GM19023 (cell line): Measurements from ENCODE around the gene ITGA11.

Experiments used
- ATAC-seq: cut with Tn5 transposase; IDR thresholded peaks from one replicate; pipeline ENCODE4 v1.9.1; 2021; ENCODE audit warnings: mild to moderate bottlenecking, moderate library complexity; ENCODE audit not compliant: unreplicated experiment

ITGA11 gene

DNA sequence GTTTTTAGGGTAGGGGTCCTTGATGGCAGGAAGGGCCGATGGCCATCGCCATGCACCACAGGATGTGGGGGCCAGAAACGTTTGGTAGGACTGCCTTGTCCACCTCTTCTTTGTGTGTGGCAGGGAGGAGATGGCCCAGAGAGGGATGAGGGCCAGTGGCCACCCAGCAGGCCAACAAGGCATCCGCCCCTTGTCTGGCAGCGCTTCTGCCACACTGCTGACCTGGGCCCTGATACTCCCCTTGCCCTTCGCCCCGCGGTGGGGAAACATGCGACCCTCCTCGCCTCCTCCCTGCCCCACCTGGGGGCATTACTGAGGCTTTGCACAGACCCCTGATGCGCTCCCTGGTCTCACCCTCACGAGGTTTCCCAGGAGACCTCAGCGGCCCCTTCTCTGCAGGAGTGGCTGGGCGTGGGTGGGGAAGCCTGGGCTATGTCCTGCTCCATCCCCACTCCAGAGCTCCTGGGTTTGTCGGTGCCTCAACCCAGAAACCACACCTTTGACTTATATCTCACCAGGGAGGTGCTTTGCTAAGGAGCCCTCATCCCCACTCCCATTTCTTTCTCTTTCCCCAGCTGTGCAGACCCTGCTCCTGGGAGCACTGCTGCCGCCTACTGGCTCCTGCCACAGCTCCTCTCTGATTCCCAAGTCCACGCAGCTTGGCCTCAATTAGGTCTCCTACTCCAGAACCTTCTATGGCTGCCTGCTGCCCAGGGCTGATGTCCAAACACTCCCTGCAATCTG lies 115.7 kb downstream of the ITGA11 start:
- ATAC-seq, result no peak

DNA sequence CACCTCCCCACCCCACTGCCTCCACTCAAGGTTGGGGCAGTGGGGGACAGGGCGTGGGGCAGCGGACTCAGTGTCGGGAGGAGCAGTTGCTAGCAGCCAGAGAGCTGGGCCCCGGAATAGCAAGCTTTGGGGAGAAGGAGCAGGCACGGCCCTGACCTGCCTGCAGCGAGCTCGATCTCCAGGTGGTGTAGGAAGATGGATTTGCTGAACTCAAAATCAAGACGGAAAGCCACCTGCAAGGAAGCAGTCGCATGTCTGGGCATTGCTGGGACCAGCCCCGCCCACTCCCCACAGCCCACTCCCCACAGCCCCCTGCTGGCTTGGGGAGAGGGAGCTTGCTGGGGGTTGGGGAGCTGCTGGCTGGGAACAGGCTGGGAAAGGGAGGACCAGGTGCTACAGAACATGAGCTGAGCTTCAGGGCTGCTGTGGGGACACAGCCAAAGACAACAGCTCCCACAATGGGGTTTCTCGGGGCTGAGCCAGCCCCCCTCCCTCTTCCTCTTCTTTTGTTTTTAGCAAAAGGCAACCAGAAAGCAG lies 116.4 kb downstream of the ITGA11 start:
- no peak for ATAC-seq

DNA sequence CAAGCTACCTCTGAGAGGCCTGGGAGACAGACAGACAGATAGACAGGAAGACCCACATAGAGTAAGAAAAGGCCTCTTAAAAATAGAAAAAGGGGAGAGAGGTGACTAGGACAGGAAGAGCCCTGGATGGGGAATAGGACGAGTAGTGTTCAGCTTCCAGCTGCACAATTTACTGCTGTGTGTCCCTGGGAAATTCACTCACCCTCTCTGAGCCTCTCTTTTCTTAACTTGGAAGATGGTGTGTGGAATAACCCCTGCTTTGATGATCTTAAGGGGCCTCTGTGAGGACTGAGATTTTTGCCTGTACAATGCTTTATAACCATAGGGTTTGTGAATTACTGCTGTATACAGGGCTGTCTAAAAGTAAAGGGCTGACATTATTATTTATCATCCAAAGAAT lies 116.9 kb downstream of the ITGA11 start:
- ATAC-seq, result no peak

DNA sequence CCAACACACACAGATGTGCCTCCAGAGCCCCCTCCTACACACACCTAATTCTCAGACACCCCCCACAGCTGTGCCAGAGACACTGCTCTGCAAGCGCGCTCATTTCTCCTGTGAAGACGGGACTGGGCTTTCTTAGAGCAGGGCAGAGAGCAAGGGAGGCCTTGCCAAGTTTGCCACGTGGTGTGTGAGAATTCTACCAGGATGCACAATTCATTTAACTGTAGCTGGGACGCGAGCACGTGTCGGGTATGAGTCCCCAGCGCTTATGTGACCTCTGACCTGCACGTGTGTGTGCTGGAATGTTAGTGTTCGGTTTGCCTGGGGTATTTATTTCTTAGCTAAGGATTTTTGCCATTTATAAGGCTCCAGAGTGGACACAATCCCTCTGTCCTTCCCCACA lies 117.4 kb downstream of the ITGA11 start:
- ATAC-seq, result no peak

DNA sequence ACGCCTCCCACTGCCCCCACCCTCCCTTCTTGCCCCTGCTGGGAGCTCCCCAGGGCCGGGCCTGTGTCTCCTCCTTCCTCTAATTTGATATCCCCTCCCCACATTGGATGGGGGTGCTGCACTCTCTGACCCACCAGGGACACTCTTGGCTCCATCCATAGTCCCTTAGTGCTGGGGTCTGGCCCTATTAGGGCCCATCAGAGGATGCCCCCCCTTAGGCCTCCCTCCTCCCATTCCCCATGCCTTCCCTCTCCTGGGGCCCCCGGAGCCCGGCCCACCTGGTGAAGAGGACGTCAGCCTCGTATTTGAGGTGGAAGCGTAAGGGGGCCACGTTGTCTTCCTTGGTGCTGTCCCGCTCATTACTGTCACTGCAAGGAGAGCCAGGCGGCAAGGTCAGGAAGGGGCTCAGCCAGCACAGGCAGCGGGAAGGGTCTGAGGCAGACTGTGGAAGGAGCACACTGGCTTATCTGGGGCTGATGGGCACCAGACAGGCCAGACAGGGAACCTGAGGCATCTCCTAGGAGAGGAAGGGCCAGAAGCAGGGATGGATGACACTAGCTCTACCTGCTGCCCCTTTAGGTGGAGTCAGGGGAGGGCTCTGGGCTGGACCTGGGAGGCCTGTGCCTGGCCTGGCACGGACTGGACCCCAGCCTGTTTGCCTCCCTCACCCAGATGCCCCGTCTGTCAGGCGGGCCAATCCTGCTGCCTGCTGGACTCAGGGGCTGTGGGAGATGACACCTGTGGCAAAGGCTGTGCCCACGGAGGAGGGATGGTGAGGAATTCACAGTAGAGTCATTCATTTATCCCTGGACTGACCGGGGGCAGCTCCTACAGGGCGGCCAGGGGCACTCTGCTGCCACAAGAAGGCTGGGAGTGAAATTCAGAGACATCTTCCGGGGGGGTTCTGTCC lies 118.2 kb downstream of the ITGA11 start:
- no peak for ATAC-seq

DNA sequence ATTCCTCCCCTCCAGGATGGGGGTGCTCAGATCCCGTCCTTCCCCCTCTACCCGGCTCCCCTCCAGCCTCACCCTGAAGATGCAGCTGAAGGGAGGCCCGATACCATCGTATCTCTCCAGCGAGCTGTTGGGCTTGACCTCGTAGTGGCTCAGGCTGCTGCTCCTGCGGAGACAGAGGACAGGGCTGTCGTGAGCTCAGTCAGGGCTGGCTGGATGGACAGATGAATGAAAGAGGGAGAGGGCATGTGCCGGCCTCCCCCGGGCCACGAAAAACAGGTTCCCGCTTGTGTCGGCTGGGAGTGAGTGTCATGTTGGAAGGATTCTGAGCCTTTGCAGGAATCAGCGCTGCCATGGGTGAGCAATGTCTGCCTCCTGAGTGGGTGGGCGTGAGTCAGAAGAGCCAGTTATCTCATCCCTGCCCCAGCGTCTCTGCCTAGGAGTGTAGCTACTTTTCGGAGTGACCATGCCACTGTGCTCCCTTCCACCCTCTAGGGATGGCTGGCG lies 119.2 kb downstream of the ITGA11 start:
- ATAC-seq, result no peak

DNA sequence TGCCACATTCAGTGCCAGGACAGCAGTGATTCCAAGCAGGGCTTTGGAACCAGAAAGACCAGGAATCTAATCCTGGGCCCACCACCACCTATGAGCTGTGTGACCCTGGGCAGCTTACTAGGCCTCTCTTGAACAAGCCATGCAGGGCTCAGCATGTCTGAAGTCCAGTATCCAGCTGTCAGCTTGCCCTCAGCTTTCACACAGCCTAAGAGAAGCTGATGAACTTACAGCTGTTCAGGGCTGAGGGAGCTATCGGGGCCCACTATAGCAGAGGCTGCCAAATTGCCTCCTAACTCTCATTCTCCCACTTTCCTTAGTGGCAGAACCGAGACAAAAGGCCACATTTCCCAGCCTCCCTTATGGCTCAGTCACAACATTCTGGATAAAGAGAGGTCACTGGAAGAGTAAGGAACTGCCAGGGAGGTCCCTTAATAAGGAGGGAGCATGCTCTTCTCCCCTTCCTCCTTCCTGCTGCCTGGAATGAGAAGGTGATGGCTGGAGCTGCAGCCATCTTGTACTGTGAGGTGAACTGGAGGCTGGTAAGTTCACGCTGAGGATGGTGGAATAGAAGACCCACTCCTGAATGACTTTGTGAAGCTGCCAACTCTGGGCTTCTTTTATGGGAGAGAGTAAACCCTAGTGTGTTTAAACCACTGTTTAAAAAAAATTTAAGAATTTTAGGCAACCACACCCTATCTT lies 120.0 kb downstream of the ITGA11 start:
- no peak for ATAC-seq

DNA sequence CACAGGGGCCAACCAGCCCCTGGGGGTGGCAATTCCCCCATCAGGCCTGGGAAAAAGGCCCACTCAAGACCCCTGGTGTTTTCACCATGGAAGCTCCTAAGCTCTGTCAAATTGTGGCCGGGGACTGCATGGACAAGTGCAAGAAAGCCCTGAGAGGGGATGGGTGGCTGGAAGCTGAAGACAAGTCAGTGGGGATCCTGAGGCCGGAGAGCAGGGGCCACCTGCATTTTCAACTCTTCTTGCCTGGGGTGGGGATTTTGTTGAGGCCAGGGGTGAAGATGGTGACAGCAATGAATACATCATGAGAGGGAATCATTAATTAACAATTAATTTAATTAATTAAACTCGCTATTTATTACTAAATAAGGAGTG lies 120.5 kb downstream of the ITGA11 start:
- no peak for ATAC-seq

DNA sequence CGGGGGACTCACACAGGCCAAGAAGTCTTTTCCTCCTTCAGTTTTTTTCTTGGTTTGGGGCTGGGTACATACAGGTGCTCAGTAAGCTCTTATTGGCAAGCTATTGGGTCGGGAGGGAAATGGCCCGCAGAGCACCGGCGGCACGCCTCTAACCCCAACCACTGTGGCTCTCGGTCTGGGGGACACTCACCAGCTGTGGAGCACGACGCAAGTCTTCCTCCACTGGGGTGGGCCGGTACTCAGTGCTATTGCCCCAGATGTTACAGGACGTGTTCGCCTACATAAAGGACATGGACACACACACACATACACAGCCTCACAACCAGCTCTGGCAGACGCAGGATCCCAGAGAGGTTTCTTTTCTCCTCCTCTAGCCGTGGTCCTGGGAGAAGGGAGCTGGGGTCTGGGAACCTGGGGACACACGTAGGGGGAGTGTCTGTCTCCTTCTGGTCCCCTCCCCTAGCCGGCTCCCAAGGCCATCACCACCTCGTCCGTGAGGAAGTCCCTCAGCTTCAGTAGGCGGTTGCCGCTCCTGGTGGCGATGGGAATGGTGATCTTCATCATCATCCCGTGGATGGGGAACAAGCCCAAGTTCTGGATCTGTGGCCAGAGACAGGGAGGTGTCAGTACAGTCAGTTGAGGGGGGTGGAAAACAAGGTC lies 121.0 kb downstream of the ITGA11 start:
- ATAC-seq, result no peak

DNA sequence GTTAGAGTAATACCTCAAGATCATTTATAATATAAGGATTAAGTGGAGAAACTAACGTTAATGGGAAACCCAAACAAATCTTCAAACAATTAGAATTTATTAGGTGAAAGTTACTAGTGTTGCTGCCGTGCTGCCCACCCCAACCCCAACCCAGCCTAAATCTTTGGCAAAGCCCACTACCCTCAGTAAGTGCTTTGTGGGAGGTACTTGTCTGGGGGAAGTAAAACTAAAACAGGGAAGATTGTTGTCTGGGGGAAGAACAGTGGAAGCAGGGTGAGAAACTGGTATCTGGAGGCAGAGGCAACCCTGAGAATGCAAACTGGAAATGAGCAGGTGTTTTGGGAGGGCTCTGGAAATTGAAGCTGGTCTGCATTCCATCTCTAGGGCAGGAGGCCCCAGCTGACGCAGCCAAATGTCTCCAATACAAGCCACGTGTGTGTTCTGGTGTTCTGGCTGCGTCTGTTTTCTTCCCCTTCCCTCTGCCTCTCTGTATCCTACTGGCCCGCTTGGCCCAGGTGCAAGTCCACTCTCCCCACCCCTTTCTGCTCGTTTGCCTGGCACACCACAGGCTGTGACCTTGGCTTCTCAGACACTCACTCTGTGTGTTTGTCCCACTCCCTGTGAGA lies 121.7 kb downstream of the ITGA11 start:
- no peak for ATAC-seq

DNA sequence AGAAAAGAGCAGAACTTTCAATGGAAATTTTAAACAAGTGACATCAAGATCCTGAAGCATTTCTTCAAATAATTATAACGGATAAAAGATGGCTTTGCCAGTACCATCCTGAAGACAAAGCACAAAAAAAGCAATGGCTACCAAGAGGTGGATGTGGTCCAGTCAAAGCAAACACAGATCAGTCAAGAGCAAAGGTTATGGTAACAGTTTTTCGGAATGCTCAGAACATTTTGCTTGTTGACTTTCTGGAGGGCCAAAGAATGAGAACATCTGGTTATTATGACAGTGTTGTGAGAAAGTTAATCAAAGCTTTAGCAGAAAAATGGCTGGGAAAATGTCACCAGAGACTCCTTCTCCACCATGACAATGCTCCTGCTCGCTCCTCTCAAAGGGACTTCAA lies 122.9 kb downstream of the ITGA11 start:
- ATAC-seq, result no peak

DNA sequence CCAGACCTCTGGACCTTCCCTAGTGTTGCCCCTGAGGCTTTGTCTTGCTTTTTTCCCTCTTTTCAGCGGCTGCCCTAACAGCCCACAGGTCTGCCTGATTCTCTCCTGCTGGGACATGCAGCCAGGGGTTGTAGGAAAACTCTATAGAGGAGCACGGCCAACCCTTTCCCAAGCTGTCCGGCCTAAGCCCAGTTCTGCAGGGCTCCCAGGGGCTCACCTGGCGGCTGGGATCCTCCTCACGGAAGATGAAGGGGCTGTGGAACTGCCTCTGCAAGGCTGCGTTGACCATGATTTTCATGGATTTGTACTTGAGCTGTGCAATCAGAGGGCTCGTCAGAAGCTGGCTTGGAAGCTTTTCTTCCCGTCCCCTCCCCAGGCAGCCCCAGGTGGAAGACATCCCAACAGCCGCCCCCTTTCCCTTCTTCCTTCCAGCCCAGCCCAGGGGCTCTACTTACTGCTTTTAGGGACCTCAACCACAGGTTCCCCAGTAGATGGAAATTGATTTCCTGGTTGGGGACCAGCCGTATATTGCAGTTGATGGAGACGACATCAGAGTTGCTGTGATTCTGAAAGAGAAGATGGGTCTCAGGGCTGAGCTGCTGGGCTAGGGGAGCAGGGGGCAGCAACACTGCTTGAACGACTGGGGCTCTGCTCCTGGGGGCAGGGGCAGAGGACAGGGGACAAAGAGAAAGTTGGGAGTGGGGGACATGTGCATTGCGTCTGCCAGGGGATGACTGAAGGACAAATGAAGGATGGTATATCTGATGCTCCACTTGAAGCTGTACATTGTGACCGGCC lies 124.6 kb downstream of the ITGA11 start:
- no peak for ATAC-seq

DNA sequence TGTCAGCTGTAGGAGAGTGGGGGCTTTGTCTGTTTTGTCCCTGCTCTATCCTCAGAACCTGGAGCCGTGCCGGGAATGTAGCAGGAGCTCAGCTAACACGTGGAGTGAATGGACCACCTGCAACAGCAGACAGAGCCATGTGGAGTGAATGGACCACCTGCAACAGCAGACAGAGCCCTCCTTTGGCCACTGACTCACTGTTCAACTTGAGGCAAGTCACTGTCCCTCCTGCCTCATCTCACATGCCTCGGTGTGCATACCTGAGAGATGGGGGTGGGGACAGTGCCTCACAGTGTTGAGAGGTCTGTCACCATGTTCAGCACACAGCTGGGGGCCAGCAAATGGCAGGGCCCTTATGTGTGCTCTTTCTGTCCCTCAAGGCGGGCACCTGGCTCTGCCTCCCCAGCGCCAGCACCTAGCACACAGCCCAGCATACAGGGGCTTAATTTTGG lies 126.5 kb downstream of the ITGA11 start:
- no peak for ATAC-seq

DNA sequence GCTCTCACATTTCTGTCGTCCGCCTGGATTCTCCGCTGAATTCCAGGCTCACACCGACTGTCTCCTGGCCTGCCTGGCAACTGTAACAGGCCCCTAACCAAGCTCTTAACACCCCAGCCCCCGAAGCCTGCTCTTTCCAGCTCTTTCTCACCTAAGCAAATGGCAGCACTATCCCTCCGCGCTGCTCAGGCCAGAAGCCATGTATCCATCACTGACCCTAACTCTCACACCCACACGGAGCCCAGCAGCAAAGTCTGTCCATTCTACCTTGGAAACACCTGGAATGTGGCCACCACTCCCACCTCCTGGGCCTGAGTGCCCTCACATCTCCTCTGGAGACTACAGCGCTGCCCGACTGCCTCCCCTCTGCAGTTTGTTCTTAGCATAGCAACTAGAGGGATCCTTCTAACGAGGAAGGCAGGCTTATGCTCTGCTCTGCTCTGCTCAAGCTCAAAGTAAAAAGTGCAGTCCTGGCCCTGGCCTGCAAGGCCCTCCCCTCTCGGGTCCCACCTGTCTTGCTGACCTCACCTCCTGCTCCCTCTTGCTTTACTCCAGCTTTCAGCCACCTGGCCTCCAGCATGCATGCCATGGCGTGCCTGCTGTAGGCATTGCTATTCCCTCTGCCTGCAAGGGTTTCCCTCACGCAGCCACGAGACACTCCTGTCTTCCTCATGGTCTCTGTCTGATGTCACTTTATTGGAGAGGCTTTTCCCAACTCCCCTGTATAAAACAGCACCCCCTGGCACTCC lies 127.2 kb downstream of the ITGA11 start:
- ATAC-seq, result no peak

DNA sequence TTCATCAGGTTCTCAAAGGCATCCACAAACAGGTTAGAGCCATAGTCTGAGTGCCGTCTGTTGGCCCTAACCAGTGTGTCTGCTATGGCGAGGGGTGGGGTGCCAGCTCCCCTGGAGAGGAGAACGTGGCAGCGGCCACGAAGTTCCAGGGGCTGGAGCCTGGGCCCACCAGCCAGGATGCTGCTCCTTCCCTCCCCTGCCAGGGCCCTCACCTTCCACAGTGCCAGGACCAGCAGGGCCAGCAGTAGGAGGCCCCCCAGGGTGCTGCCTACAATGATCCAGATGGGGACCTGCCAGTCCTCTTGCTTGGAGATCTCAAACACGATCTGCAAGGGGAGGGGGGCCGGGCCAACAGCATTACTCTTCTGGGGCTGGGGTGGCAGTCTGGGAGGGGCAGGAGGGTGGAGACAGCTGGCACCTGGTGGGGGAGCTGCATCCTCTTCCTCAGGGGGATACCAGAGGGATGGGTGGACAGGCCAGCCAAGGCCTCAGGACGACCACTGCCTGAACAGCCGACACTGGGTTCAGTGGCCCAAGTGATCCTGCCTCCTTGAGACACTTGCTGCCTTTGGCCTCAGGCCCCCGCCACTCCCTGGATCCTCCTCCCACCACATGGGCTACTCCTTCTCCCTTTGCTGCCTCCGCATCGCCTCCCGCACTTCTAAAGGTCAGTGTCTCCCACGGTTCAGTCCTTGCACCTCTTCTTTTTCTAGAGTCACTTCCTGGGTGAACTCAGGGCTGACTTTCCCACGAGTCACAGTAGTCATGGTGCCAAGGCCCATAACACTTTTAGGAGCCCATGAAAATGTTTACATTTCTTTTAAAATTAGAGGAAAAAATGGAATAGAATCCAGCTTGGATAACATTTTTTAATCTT lies 128.2 kb downstream of the ITGA11 start:
- no peak for ATAC-seq

DNA sequence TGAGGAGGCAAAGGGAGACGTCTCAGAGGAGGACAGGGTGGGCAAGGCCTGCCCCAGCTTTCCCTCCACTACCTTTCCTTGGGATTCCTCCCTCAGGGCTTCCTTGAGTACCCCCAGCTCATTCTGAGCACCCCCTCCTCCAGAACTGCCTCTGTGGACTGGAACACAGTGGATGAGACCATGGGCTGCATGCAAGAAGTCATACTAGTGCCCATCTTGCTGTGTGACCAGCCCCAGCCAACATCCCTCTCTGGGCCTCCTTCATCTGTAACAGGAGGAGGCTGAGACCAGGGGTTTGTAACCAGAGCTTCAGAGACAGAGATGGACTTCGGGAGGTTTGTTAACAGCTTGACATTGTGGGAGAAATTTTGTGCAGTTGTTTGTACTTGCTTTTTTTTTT lies 128.8 kb downstream of the ITGA11 start:
- no peak for ATAC-seq

DNA sequence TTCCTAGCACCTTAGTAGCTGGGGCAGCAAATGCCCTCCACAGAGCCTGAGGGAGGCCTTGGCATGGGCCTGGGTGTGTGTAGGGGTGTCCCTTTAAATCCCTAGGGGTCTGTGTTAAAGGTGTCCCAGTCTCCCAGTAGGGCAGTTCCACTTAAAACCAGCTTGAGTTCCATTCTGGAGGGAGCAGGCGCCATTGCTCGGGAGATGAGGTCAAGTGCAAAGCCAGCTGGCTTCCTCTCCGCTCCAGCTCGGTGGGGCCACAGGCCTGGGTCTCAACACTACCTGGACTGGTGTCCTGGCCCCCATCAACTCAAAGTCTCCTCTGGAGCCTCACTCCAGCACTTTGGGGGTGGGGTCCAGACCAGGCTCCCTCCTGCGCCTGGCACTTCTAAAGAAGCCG lies 129.2 kb downstream of the ITGA11 start:
- ATAC-seq, result no peak

DNA sequence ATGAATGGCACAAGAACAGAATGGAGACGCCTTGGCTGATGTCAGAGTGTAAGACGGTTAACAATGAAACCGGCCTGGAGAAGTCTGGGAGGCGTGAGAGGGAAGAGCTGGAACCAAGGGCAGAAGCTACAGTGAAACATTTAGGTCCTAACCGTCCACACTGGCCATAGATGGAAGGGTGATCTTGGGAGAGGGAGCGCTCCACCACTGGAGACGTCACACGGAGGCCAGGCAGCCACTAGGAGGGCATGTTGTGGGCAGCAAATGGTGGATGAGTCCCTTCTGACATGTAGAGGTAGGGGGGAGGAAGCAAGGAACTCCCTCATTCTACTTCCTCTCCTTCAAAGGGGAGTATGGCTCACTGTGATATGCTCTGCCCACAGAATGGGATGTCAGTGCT lies 130.7 kb downstream of the ITGA11 start:
- no peak for ATAC-seq
